Omental fat pad (tissue), 4 donors: ENCODE data around the gene SRRM5. TPM values are rescaled to one million over a fixed set of nuclear protein-coding genes. Genes with fewer than 3 reads are reported as not detected.

Experiments used
- ATAC-seq: fragments of 150-250 bp; one replicate; pipeline ENCODE4 v1.9.1; 2016; ENCODE audit warnings: mild to moderate bottlenecking, moderate library complexity; ENCODE audit not compliant: low FRiP score
- DNase-seq: peaks from one replicate; pipeline ENCODE4 v3.0.0-alpha.2; 2019; ENCODE audit warnings: low spot score
- total RNA-seq, 4 donors: library from RNA; depleted of rRNA; stranded (reverse); fragments of >200 nt; gene quantifications; one replicate each; pipeline ENCODE4 v1.1.0, GENCODE V29; 2016
- TF ChIP-seq, protein P1 (sequence below), 3 donors: fragments of 450-650 bp; IDR thresholded peaks; one replicate each; pipeline ENCODE4 v1.5.1; 2016 to 2017; ENCODE audit warnings: antibody characterized with exemption in 3 of 3, mild to moderate bottlenecking in 3 of 3, moderate library complexity in 2 of 3

Gene SRRM5
- total RNA-seq, 4 donors from 2014 or later = 0.12 to 0.46 (median 0.38) TPM; not detected in 1

DNA sequence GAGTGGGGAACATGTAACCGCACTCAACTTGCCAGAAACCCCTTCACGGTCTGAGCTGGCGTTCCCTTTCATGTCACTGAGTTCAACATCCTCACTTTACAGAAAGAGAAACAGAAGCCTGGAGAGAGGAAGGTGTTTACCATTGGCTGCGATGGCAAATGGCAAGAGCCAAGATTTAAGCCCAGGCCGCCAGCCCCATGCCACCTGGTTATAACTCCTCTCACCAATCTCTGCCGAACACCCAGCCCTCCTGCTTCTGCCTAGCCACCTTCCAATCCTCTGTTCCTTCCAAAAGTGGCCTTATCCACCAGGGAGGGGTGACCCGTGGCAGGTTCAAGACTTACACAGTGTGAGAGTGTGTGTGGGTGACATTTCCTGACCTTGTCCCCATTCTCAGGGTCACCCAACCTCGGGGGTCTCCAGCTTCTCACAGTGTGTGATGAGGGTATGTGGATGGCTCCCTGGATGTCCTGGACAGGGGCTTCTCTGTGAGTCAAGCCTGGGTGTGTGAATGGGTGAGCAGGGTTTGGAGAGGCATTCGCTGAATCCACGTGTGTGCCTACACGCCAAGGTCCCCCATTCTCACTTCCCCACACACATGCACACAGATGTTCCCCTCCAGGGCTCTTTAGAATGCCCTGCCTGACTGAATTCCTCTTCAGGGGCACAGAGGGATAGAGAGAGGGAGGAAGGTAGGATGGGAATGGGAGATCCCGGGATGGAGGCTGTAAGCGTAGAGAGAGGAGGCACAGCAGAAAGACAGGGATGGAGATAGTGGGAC is 26.5 kb downstream of the SRRM5 start:
- no peak for DNase-seq
- no peak for ATAC-seq
- TF ChIP-seq, protein P1, sequence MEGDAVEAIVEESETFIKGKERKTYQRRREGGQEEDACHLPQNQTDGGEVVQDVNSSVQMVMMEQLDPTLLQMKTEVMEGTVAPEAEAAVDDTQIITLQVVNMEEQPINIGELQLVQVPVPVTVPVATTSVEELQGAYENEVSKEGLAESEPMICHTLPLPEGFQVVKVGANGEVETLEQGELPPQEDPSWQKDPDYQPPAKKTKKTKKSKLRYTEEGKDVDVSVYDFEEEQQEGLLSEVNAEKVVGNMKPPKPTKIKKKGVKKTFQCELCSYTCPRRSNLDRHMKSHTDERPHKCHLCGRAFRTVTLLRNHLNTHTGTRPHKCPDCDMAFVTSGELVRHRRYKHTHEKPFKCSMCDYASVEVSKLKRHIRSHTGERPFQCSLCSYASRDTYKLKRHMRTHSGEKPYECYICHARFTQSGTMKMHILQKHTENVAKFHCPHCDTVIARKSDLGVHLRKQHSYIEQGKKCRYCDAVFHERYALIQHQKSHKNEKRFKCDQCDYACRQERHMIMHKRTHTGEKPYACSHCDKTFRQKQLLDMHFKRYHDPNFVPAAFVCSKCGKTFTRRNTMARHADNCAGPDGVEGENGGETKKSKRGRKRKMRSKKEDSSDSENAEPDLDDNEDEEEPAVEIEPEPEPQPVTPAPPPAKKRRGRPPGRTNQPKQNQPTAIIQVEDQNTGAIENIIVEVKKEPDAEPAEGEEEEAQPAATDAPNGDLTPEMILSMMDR (IDR thresholded peaks at IDR 0.05) = no peak

DNA sequence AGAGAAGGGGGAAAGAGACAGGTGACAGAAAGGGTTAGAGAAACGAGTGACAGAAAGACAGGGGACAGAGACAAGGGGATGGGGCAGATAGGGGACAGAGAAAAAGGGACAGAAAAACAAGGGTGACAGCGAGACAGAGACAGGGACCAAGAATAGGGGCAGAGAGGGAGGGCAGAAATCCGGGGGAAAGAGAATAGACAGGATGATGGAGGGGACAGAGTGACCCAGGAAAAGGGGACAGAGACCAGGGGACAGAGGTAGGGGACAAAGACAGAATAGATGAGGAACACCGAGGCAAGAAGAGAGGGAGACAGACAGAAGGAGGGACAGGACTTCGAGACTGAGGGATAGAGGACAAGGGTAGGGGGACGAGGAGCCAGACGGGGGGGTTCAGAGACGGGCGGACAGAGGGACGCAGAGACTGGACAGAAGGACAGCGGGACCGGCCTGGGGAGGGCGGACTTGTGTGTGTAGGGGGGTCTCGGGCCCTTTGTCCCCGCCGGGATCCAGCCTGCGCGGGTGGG is 27.2 kb downstream of the SRRM5 start:
- DNase-seq (no peak), ATAC-seq (no peak)
- TF ChIP-seq, protein P1 (IDR thresholded peaks at IDR 0.05) = no peak

DNA sequence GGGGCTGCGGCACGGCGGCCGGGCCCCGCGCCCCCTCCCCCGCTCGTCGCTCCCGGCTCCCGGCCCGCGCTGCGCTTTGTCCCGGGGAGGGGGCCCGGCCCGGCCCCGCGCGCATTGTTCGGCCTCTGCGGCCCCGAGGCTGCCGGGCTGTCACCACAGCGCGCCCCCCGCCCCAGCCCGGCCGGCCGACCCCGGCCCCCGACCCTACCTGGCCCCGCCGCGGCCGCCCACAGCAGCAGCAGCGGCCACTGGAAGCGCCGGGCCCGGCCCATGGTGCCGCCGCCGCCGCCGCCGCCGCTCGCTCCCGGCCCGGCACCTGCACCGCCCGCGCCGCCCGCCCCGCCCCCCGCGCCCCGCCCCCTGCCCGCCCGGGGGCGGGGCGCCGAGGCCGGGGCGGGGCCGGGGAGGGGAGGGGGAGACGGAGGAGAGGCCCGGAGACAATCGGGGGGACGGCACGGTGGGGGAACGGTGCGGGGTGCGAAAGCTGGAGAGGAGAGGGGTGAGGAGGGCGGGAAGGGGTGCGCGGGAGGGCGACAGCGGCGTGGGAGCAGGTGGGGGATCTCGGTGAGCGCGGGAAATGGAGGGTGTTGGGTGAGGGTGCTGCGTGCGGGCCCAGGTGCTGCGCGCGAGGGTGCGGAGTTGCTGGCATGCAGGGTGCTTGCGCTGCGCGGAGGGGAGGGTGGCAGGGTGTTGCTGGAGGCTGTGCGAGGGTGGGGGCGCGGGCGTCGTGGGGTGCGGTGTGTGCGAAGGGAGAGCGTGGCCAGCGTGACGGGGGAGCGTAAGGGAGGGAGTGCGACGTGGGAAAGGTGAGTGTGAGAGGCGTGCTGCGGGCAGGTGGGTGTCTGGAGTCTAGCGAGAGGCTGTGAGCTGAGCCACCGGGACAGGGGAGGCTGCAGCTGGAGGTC is 27.9 kb downstream of the SRRM5 start, which contains the start of gene CADM4:
Gene CADM4 (minus strand): TSS at position 332 of the 905 bp plus-strand sequence. CDS start 60 bp downstream, at position 272.
- DNase-seq = no peak
- ATAC-seq = peak; percentile 78
- TF ChIP-seq, protein P1 (IDR thresholded peaks at IDR 0.05) = no peak

DNA sequence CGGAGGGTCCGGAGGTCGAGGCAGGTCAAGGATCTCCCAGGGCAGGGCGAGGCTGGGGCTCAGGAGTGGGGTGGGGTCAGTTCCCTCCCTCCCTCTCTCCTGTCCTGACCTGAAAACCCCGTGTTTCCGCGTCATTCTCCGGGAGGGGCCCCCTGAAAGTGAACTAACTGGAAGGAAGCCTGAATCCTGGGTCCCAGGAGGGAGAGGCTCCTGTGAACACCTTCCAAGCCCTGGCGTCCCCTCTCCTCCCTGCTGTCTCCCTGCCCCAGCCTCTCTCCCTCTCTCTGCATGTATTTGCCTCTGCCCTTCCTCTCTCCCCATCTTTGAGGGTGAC is 28.5 kb downstream of the SRRM5 start:
- TF ChIP-seq, protein P1 (IDR thresholded peaks at IDR 0.05) = no peak
- DNase-seq (no peak), ATAC-seq (no peak)

DNA sequence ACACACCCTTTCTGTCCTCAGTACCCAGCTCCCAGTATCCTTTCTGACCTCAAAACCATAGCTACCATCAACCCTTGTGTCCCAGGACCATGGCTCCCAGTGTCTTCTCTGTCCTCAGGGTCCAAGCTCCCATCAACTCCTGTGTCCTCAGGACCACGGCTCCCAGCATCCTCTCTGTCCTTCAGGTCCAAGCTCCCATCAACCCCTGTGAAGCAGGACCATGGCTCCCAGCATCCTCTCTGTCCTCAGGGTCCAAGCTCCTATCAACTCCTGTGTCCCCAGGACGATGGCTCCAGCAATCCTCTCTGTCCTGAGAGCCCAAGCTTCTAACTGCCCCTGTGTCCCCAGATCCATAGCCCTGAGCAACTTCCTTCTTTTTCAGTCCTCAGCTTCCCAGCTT is 29.4 kb downstream of the SRRM5 start:
- no peak for ATAC-seq

DNA sequence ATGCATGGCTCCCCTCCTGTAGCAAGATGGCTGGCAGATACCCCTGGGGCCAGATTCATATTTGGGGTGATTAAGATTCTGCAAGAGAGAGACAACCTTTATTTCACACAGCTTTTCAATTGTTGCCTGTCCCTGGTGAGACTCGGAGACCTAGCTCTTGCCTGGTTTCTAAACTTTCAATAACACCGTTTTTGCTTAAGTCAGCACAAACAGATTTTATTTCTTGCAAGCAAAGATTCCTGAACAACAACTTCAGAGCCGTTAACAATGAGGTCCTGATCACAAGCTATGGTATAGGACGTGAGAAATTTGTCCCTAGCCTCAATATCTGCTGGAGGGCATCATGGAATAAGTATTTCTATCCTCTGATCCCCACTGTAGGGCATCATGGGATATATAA is 30.6 kb downstream of the SRRM5 start:
- no peak for DNase-seq
- ATAC-seq = no peak
- TF ChIP-seq, protein P1 (IDR thresholded peaks at IDR 0.05) = no peak

More for the DNA sequence above, 29.4 kb downstream of the SRRM5 start:
- no peak for DNase-seq
- TF ChIP-seq, protein P1 (IDR thresholded peaks at IDR 0.05) = no peak
